Endothelial cell (in vitro differentiated cells): ENCODE measurements around the gene SLAMF1. TPM values are rescaled to one million over a fixed set of nuclear protein-coding genes. Genes with fewer than 3 reads are reported as not detected.

Experiments used
- DNase-seq: peaks from one replicate; pipeline ENCODE4 v3.0.0; 2021; ENCODE audit warnings: low spot score
- H3K27ac Mint-ChIP-seq: one replicate; pipeline ENCODE4 v1.8.0; 2021; ENCODE audit warnings: mixed read lengths, inconsistent platforms; ENCODE audit not compliant: unreplicated experiment
- H3K27me3 Mint-ChIP-seq: one replicate; pipeline ENCODE4 v1.8.0; 2021; ENCODE audit warnings: mild to moderate bottlenecking, moderate library complexity, mixed read lengths, inconsistent platforms; ENCODE audit not compliant: unreplicated experiment
- H3K36me3 Mint-ChIP-seq: one replicate; pipeline ENCODE4 v1.8.0; 2021; ENCODE audit warnings: mild to moderate bottlenecking, low read depth, mixed read lengths, inconsistent platforms; ENCODE audit not compliant: unreplicated experiment
- H3K4me1 Mint-ChIP-seq: one replicate; pipeline ENCODE4 v1.8.0; 2021; ENCODE audit warnings: mild to moderate bottlenecking, mixed read lengths, inconsistent platforms; ENCODE audit not compliant: unreplicated experiment
- H3K4me3 Mint-ChIP-seq: one replicate; pipeline ENCODE4 v1.8.0; 2021; ENCODE audit warnings: mild to moderate bottlenecking, mixed read lengths, inconsistent platforms; ENCODE audit not compliant: unreplicated experiment
- H3K9me3 Mint-ChIP-seq: one replicate; pipeline ENCODE4 v1.8.0; 2021; ENCODE audit warnings: mixed read lengths, inconsistent platforms; ENCODE audit not compliant: unreplicated experiment
- total RNA-seq: library from RNA; stranded (reverse); fragmentation: NEBNext Ultra II Directional; extraction: Animal tissue kit (Norgen Biotek cat#: 25700); gene quantifications from one replicate; pipeline ENCODE4 v1.2.1, GENCODE V29; 2021; ENCODE audit not compliant: unreplicated experiment
- TF ChIP-seq, protein P1 (sequence below): fragments of 200-600 bp; sonication (generic); IDR thresholded peaks from one replicate; pipeline ENCODE4 v1.5.0; 2021; ENCODE audit warnings: antibody characterized with exemption; ENCODE audit not compliant: unreplicated experiment

Gene SLAMF1
- total RNA-seq, 1 donor from 2014 or later: not detected

DNA sequence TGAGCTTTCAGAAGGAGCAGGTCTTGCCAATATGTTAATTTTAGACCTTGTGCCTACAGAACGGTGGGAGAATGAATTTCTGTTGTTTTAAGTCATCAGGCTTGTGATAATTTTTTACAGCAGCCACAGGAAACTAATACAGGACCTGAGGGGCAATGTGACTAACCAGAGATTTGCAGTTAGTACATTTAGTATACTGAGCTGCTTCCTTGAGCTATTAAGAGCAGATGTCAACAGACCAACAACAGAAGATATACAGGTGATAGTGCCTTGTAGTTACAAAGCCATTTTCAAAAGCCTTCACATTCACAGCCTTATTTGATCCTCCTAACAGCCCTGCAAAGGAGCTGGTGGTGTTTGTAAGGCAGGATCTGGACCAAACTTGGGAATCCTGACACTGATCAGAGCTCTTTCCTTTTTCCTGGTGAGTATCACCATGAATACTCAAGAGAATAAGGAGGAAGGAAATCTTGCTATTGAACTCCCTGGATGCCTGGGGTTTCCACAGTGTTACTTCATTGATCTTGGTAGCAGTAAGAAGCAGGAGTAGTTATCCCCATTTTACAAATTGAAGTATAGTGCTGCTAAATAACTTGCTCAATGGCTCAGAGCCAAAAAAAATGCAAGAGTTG, 4.7 kb upstream of the SLAMF1 start:
- DNase-seq: no peak
- TF ChIP-seq, protein P1, sequence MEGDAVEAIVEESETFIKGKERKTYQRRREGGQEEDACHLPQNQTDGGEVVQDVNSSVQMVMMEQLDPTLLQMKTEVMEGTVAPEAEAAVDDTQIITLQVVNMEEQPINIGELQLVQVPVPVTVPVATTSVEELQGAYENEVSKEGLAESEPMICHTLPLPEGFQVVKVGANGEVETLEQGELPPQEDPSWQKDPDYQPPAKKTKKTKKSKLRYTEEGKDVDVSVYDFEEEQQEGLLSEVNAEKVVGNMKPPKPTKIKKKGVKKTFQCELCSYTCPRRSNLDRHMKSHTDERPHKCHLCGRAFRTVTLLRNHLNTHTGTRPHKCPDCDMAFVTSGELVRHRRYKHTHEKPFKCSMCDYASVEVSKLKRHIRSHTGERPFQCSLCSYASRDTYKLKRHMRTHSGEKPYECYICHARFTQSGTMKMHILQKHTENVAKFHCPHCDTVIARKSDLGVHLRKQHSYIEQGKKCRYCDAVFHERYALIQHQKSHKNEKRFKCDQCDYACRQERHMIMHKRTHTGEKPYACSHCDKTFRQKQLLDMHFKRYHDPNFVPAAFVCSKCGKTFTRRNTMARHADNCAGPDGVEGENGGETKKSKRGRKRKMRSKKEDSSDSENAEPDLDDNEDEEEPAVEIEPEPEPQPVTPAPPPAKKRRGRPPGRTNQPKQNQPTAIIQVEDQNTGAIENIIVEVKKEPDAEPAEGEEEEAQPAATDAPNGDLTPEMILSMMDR: no peak
- Mint-ChIP-seq H3K36me3 (no peaks in the 10 kb centered on the region), H3K27me3 (peaks cover 4% of the 10 kb centered on the region), H3K4me3 (no peak overlapping the region), H3K4me1 (peaks cover 42% of the 10 kb centered on the region), H3K9me3 (no peaks in the 10 kb centered on the region), H3K27ac (peak overlapping the region; percentile 67)

DNA sequence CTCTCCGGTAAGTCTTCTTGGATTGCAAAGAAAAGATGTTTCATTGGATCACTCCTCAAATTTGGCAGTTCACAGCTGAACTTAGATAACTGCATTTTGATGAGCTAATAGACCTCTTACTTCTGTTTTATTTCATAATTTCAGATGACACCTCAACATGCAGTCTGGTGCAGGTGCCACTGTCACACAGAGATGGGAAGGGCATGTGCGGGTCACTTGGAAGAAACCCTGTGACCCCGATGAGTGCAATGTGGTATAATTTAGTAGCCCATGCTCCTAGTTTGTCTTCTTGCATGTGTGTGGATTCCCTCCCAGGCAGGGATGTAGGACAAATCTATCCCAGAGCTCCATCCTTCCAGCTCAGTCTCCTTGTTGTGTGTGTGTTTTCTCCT, 481 bp upstream of the SLAMF1 start:
- H3K4me1 Mint-ChIP-seq: peaks cover 28% of the 10 kb centered on the region
- TF ChIP-seq, protein P1: no peak
- peaks cover 6% of the 10 kb centered on the region for H3K27me3 Mint-ChIP-seq
- no peaks in the 10 kb centered on the region for H3K9me3 Mint-ChIP-seq
- DNase-seq: no peak
- H3K4me3 Mint-ChIP-seq: no peak overlapping the region
- H3K36me3 Mint-ChIP-seq: no peaks in the 10 kb centered on the region
- no peak overlapping the region for H3K27ac Mint-ChIP-seq

DNA sequence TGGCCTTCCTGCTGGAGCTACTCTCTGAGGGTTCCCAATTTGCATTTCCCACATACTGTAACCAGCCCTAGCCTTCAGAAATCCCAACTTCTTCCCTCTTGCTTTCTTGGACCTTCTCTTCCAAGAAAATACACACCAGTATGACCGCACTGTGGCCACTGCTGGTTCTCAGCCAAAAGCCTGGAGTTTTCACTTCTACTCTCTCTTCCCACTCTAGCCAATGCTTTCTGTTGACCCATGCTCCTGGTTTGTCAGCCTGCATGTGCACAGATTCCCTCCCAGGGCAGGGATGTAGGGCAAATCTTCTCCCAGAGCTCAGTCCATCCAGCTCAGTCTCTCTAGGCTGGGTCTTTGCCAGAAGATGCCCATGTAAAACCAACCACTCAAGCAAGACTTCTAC, 664 bp downstream of the SLAMF1 start:
- H3K27ac Mint-ChIP-seq: no peak overlapping the region
- TF ChIP-seq, protein P1: no peak

DNA sequence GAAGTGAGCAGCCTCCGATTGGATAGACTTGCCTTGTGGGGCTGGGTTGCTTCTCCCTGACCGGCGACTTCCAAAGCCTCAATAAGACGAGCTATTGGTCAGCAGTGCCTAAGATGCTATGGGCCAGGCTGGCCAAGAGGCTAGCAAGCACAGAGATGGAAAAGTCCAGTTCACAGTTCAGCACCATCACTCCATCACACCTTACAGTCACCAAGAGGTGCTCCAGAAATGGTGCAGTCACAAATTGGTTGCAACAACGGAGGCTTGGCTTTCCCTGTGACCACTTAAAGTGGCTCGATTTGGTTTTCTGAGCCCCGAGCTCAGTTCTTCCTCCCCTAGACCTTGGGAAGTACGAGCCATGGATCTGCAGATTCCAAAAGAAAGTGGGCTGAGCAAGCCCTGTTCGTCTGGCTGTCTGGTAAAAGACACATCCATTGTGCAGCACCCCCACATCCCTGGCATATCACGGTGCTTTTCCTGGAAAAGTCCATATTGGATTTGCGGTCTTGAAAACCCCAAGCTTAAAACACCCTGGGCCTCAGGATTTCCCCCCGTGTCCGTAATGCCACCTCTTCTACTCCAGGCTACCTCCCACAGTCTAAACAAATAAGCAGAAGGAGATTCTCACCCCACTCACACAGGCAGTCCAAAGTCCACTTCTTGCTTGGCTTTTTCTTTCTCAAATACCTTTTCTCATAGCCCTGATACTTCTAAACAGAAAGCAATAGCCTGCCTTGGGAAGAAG, 1.3 kb downstream of the SLAMF1 start:
- no peak overlapping the region for H3K27ac Mint-ChIP-seq
- peaks cover 10% of the 10 kb centered on the region for H3K4me1 Mint-ChIP-seq
- H3K27me3 Mint-ChIP-seq: peaks cover 6% of the 10 kb centered on the region
- TF ChIP-seq, protein P1: no peak
- H3K36me3 Mint-ChIP-seq: no peaks in the 10 kb centered on the region
- H3K4me3 Mint-ChIP-seq: peak overlapping the region; percentile 22
- DNase-seq: no peak
- no peaks in the 10 kb centered on the region for H3K9me3 Mint-ChIP-seq

More for the DNA sequence above, 664 bp downstream of the SLAMF1 start:
- H3K4me3 Mint-ChIP-seq: no peak overlapping the region
- peaks cover 6% of the 10 kb centered on the region for H3K27me3 Mint-ChIP-seq
- H3K4me1 Mint-ChIP-seq: peaks cover 17% of the 10 kb centered on the region
- no peaks in the 10 kb centered on the region for H3K9me3 Mint-ChIP-seq
- DNase-seq: no peak
- H3K36me3 Mint-ChIP-seq: no peaks in the 10 kb centered on the region

DNA sequence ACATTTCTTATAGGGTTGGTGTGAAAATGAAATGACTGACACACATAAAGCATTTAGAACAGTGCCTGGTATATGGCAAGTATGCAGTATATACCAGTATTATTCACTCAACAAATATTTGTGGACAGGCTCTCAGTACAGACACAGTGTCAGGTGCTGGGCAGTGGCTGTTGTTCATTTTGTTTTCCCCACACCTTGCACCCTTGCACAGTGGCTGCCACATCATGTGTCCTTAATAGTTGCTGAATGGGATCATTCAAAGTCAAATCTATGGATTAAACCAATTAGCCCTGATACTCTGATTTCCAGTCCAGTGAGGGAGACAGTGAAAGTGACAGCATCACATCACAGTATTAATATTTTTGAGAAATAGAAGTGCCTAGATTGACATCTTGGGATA, 2.4 kb downstream of the SLAMF1 start:
- DNase-seq: no peak
- TF ChIP-seq, protein P1: no peak
- Mint-ChIP-seq H3K27me3 (peaks cover 6% of the 10 kb centered on the region), H3K36me3 (no peaks in the 10 kb centered on the region), H3K4me1 (peaks cover 14% of the 10 kb centered on the region), H3K9me3 (no peaks in the 10 kb centered on the region), H3K27ac (no peak overlapping the region), H3K4me3 (no peak overlapping the region)
